Activated CD4-positive, CD25-positive, alpha-beta regulatory T cell treated with anti-CD3 and anti-CD28 coated beads, Interleukin-2, amount 50 U/mL, for 24 hours (primary cell): ENCODE results near the gene CXorf38.
"Not testable (repeated sequence)": the region's sequence is repeated elsewhere in the genome, so short reads cannot be mapped to it uniquely, and the experiment has no call there.

ENCODE experiments used
- ATAC-seq, 2 donors: fragments of 150-1000 bp; cut with Tn5 transposase; one replicate each; pipeline ENCODE4 v1.10.0; 2021; ENCODE audit warnings: mild to moderate bottlenecking in 1 of 2, moderate library complexity in 1 of 2

Gene CXorf38

DNA sequence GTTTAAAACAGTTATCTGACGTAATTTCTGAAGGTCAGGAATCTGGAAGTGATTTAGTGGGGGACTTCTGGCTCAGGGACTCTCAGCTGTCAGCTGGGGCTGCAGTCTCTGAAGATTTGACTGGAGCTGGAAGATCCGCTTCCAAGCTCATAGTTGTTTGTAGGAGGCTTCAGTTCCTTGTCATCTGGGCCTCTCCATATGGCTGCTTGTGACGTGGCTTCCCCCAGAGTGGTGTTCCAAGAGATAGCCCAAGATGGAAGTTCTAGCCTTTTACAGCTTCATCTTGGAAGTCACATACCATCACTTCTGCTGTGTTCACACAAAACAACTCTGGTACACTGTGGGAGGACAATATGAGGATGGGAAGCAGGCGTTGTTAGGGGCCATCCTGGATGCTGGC lies 22.1 kb downstream of the CXorf38 start:
- ATAC-seq: no peak

DNA sequence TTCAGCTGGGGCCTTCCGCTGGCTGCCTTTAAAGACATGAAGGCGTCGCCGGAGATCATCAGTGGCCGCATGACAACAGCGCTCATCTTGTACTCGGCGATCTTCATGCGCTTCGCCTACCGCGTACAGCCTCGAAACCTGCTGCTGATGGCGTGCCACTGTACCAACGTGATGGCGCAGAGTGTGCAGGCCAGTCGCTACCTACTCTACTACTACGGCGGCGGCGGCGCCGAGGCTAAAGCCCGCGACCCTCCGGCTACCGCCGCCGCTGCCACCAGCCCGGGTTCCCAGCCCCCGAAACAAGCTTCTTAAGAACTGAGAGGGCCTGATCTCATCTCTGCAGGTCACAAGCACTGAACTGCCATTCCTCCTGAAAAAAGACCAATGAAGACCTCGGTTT lies 23.7 kb downstream of the CXorf38 start:
- no peak for ATAC-seq

GRCh38 chrX:40623139-40623536 lies 24.2 kb downstream of the CXorf38 start, which contains the start of gene MPC1L:
Gene MPC1L, plus strand, starts transcription at chrX:40623428. Its CDS starts 138 bp downstream, at chrX:40623566.
- no peak for ATAC-seq

DNA sequence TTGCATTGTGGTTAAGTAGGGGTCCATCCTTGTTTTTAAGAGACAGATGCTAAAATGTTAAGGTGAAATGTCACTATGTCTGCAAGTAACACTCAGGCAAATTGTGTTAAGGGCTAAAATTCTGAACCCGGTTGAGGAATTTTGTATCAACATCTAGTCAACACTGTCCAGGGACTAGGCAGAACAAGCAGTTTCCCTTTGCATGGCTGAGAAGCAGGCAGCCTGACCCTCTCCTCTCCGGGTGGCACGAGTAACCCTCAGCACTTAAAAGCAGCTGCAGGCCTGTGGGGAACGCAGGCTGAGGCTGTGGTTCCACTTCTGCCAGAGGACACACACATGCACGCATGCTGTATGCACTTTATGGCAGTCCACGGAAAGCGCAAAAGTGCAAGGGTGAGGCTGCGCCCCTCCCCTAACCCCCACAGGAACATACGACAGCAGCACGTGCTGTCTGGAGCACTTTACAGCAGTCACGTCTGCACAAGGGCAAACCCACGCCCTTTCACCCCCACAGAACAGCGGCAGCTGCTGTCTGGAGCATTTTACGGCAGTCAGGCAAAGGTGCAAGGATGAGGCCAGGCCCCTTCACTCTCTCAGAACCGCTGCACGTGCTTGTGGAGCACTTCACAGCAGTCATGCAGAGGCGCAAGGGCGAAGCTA lies 24.8 kb downstream of the CXorf38 start:
- no peak for ATAC-seq

DNA sequence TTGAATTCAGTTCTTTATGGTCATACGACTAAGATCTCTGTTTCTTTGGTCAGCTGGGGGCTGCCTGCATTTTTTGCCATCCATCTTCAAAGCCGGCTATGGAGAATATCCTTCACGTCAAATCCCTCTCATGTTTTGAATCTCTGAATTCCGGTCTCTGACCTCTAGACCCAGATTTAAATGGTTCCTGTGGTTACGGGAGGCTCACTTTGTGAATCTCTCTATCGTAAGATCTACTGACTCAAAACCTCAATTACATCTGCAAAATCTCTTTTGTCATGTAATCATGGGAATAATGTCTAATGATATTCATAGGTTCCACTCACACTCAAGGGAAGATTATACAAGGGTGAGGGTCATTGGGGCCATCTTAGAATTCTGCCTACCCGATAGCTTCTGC lies 29.8 kb downstream of the CXorf38 start:
- ATAC-seq: no peak

GRCh38 chrX:40615976-40616375 lies 31.4 kb downstream of the CXorf38 start:
- ATAC-seq: no peak

DNA sequence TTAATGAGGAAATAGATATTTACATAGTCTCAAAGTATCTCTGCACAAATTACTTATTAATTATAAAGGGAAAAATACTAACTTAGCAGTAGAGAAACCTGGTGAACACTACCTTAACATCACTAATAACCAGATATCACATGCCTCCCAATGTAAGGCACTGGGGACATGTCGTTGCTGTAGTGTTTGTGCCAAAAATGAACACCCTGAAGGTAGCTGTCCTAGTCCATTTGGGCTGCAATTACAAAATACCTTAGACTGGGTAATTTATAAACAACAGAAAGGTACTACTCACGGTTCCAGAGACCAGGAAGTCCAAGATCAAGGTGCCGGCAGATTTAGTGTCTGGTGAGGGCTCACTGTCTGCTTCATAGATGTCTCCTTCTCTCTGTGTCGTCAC lies 34.9 kb downstream of the CXorf38 start:
- no peak for ATAC-seq

DNA sequence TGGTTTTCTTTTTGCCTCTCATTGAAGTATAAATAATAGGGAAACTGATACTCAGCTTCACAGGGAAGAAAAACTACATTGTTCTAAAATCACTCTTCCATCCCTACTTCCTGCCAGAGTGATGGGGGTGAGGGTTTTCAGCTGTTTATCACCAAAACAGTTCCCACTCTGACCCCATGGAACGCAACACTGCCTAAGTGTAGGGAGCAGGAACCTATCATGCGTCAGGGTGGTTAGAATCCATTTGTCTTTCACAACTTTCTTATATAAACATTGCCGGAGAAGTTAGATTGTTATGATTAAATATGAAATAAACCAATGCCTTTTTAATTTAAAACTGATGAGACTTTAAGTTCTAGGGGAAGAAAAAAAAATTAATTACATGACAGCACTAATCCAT lies 40.0 kb downstream of the CXorf38 start:
- ATAC-seq: no peak

DNA sequence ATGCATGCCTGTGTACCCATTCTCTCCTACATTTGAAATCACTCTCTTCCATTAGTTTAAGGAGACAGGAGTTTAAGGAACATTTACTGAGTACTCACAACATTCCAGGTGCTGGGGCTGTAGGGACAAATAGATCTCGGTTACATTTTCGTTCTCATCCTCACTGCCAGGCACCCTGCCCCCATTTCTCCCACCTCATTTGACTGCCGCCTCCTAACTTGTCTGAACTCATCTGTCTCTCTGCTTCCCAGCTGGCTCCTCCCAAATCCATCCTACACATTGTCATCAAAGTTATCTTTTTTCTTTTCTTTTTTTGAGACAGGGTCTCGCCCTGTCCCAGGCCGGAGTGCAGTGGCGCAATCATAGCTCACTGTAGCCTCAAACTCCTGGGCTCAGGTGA lies 43.9 kb downstream of the CXorf38 start:
- no peak for ATAC-seq

GRCh38 chrX:40589616-40590321 lies 57.6 kb downstream of the CXorf38 start:
- peak; percentile 95 to 97 for ATAC-seq

DNA sequence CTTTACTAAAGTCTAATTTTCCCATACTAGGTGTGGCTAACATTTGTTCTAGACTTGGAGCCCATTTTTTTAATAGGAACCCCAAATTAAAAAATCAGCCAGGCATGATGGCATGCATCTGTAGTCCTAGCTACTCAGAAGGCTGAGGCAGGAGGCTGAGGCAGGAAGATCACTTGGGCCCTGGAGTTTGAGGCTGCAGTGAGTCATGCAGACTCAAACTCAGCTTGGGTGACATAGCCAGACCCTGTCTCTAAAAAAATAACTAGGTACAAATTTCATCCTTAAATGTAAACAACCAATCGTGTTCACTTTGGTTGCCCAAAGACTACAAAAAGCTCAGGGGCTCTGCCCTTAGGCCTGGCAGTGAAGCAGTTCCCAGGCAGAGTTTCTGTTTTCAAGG lies 59.7 kb downstream of the CXorf38 start:
- ATAC-seq: peak; percentile 32 to 41

- no peak for ATAC-seq
Measured at GRCh38 chrX:40582811-40583210, 64.5 kb downstream of the CXorf38 start.

DNA sequence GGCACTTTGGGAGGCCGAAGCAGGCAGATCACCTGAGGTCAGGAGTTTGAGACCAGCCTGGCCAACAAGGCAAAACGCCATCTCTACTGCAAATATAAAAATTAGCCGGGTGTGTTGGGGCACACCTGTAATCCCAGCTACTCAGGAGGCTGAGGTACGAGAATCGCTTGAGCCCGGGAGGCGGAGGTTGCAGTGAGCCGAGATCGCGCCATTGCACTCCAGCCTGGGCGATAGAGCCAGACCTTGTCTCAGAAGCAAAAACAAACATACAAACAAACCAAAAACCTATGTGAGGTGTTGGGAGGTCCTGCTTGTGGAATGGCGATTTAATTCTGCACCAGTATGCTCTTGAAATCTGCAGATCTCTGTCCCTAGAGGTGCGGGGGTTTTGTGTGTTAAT lies 65.2 kb downstream of the CXorf38 start:
- ATAC-seq: not testable (repeated sequence)

- peak in 1 of 2 donors; percentile 2 for ATAC-seq
Measured at GRCh38 chrX:40581336-40581920, 65.9 kb downstream of the CXorf38 start.

DNA sequence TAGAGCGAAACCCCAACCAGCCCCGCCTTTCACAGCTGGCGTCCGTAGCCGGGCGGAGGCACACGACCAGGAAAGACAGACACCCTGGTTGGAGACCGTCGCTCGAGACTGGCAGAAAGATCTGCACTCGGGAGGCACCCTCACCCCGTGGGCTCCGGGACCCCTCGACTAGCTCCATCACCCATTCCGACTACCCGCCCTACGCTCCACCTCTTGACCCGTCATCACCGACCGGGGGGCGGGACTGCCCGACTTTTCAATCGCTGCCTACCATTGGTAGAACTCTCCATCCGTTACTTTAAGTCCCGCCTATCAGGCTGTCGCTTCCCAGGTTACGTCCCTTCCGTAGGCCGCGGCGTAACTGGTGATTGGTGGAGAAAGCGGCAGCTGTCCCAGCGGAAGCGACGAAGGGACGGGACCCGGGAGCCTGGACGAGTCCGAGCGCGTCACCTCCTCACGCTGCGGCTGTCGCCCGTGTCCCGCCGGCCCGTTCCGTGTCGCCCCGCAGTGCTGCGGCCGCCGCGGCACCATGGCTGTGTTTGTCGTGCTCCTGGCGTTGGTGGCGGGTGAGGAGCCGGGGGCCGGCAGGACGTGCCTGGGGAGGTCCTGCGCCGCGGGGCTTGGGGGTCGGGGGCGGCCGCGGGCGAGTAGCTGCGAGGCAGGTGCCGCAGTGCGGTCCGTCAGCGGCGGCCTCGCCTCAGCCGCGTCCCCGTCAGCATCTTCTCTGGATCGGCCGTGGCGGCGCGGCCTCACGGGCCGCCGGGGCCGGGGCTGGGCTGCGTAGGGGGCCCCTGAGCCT lies 66.6 kb downstream of the CXorf38 start, which contains the start of gene ATP6AP2:
Gene ATP6AP2 (plus strand): TSS at position 434 of the 799 bp plus-strand sequence. CDS start 96 bp downstream, at position 530.
- peak; percentile 97 to 98 for ATAC-seq

DNA sequence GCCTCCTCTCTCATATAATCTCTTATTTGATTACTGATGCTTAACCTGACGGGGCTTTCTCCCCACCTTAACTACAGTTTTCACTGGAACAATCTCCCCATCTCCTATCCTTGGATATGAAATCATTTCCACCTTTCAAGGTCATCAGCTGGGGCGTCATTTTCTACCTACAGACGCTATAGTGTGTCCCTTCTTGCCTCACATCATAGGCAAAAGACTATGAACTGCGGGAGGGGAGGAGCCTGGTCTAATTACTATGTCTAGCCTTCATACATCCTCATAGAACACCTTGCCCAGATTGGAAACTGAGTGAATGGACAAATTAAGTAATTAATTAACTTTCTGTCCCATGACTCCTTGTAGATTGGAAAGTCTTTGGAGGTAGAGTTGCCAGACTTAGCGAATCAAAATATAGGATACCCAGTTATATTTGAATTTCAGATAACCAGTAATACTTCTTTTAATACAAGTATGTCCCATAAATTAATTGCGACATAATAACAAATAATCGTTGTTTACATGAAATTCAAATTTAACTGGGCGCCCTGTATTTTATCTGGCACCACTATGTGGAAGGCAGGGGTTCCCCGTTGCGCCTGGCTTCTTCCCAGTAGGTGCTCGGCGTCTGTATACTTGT lies 67.3 kb downstream of the CXorf38 start:
- ATAC-seq: peak in 1 of 2 donors; percentile 30

- ATAC-seq: no peak
Measured at GRCh38 chrX:40579141-40579540, 68.2 kb downstream of the CXorf38 start.

DNA sequence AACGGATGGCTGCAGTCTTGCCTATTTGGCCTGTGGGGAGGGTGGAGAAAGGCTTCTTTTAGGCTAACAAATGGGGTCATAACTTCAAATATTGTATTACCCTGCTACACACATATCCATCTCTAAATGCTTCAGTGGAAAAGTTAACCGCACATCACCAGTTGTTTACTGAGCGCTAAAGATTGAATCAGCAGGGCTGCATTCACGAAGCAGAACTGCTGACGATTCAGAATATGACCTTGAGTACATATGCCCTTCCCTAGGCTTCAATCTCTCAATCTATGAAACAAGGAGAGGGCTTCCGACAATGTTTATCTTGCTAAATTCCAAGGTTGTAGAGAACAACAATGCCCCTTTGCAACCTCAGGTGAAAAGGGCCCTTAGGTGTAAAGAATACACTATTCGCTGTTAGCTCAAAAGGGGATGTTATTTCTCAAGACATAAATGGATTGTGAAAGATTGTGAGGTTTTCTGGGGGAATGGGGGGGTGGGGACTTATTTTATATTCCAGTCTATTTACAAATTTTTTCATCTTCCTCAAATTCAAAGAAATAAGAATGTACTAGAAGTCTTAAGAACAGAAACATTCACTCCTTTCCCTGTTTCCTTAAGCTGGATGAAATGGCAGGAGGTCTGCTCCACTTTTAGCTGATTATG lies 69.2 kb downstream of the CXorf38 start:
- ATAC-seq: no peak
